LNCaP clone FGC (cell line): ENCODE data around the gene TIMM17A.
A peak's percentile ranks its signal among the peaks of the same experiment; 100 is the strongest.
"Not testable (repeated sequence)": the region's sequence is repeated elsewhere in the genome, so short reads cannot be mapped to it uniquely, and the experiment has no call there.

Experiments used
- DNase-seq: peaks from one replicate; pipeline ENCODE4 v3.0.0-alpha.2; 2011; ENCODE audit warnings: low read depth
- H3K4me3 ChIP-seq: 2 replicates; pipeline ENCODE4 v1.5.1; 2011; ENCODE audit warnings: mild to moderate bottlenecking, low read depth, low read length, control low read depth
- TF ChIP-seq, protein P1 (sequence below): IDR thresholded peaks from 2 replicates; pipeline ENCODE4 v1.5.1; 2012; ENCODE audit warnings: mild to moderate bottlenecking; ENCODE audit not compliant: control insufficient read depth, insufficient read depth; ENCODE audit errors: extremely low read depth

The TIMM17A gene

DNA sequence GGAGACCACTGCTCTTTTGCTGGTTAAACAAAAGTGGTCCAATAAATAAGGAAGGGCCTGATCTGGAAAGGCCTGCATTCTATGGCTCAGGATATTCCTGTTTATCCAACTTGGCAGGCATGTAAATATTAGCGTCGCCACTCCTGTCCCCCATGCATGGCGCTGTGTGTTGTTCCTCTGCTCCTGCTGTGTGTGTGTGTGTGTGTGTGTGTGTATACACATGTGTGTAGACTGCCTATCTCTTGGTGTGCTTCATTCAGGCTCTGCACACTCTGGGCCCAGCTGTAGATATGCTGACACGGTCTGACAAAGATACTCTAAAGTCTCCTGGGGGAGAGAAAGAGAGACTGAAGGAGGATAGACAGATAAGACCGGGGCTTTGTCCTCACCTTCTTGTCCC lies 15.7 kb upstream of the TIMM17A start:
- DNase-seq: no peak
- H3K4me3 ChIP-seq: no peak overlapping the region

DNA sequence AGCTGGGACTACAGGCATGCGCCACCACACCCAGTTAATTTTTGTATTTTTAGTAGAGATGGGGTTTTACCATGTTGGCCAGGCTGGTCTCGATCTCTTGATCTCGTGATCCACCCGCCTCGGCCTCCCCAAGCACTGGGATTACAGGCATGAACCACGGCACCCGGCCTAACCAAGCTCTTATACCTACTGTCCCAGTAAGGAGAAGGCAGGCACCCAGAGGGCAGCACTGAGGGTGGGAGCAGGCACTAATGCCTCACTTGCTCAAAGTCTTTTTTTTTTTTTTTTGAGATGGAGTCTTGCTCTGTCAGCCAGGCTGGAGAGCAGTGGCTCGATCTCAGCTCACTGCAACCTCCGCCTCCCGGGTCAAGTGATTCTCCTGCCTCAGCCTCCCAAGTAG lies 15.0 kb upstream of the TIMM17A start:
- not testable (repeated sequence) for DNase-seq, H3K4me3 ChIP-seq

More for the DNA sequence above, 15.7 kb upstream of the TIMM17A start:
- TF ChIP-seq, protein P1, sequence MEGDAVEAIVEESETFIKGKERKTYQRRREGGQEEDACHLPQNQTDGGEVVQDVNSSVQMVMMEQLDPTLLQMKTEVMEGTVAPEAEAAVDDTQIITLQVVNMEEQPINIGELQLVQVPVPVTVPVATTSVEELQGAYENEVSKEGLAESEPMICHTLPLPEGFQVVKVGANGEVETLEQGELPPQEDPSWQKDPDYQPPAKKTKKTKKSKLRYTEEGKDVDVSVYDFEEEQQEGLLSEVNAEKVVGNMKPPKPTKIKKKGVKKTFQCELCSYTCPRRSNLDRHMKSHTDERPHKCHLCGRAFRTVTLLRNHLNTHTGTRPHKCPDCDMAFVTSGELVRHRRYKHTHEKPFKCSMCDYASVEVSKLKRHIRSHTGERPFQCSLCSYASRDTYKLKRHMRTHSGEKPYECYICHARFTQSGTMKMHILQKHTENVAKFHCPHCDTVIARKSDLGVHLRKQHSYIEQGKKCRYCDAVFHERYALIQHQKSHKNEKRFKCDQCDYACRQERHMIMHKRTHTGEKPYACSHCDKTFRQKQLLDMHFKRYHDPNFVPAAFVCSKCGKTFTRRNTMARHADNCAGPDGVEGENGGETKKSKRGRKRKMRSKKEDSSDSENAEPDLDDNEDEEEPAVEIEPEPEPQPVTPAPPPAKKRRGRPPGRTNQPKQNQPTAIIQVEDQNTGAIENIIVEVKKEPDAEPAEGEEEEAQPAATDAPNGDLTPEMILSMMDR: no peak

DNA sequence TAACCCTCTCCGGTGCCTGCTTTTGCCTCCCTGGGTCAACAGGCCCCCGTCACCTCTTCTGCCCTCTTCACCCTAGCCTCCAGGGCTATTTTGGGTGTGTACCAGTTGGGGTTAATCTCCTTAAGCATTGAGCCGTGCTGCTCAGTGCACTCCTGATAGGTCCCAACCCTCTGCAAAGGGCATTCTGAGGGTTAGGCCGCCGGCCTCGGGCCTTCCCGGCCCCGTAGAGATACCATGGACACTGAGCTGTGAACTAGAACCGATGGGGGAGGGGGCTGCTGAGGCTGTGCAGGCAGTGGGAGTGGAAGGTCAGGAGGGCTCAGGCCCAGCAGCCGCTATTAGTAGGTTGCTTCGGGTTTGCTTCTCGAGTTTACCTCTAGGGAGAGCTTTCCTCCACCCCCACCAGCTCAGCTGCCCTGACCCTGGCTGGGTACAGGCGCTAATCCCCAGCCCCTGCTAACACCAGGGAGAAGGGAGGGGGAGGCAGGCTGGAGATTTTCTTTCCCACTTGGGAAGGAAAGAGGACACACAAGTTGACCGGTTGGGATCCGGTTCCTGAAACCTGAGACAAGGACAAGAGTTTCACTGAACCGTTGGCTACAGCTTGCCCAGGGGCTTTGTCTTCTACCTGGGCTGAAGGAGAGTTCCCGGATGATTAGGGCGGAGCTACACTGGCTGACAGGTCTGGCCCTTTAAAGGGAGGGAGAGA lies 13.7 kb upstream of the TIMM17A start:
- DNase-seq: no peak
- TF ChIP-seq, protein P1: no peak
- H3K4me3 ChIP-seq: no peak overlapping the region

DNA sequence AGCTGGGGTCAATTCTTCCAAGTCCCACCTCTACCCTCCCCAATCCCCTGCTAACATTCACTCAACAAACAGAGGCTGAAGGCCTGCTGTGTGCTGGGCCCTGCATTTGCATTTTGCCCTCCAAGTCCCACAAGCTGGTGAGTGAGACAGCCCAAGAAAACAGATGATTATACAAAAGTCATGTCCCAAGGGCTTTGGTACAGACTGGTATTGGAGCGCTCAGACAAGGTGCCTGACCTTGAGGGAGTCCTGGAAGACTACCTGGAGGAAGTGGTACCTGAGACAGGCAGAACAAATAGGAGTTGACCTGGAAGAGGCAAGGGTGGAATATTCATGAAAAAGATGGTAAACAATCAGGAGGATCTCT lies 13.2 kb upstream of the TIMM17A start:
- no peak overlapping the region for H3K4me3 ChIP-seq
- TF ChIP-seq, protein P1: no peak
- DNase-seq: no peak

DNA sequence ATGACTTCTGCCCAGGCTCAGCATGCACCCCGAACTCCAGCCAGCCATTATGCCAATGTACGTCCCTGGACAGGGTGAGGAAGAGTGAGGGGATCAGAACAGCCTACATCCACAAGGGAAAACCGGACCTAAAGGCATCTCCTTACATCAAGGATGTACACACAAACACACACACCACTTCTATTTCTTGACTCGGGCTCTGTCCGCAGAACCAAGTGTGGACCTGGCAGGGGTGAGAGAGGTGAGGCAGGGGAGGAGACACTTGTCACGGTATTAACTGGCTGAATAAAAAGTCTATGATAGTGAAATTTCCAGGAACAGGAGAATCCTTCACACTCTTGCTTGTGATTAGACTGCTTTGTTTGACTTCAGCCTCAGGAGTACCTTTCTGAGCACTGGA lies 11.3 kb upstream of the TIMM17A start:
- DNase-seq: no peak
- no peak overlapping the region for H3K4me3 ChIP-seq
- TF ChIP-seq, protein P1: no peak

DNA sequence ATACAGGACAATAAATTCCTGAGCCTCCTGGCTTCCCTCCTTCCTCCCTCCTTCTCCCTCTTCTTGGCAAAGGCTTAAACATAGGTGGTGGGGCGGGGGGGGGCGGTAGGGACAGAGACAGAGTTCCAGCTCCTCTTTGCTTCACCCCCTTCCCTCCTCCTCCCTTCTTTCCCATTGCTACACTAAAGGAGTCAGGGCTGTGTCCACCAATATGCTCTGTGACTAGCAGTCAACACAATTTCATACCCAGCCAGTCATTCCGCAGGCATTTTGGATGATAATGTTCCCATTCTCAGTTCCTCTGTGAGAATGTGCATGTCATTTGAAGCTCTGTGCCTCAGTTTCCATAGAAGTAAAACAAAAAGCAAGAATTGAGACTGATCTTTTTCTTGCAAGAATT lies 10.7 kb upstream of the TIMM17A start:
- TF ChIP-seq, protein P1: no peak
- no peak overlapping the region for H3K4me3 ChIP-seq
- no peak for DNase-seq

DNA sequence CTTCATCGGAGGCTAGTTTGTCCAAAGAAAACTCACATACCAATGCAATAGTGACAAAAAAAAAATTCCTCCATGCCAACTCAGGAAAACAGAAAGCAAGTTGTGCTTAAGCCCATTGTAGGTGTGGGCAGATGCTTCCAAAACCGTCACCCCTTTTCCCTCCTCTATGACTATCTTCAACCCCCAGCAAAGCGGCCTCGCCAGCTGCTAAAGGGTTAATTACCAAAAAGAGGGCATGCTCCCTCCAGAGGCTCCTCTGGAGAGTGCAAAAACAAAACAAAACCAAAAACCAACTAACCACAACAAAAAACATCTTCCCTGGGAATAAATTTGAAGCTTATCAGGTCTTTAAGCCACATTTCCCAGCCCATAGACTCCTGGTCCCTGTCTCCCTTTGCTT lies 10.1 kb upstream of the TIMM17A start:
- TF ChIP-seq, protein P1: peak; percentile 35
- H3K4me3 ChIP-seq: no peak overlapping the region
- DNase-seq: no peak
